Cardiac septum (tissue), 1 donor: ENCODE results near the gene UBFD1. TPM values are rescaled to one million over a fixed set of nuclear protein-coding genes. Genes with fewer than 3 reads are reported as not detected.
"Not testable (repeated sequence)": the region's sequence is repeated elsewhere in the genome, so short reads cannot be mapped to it uniquely, and the experiment has no call there.

Source experiments
- DNase-seq: peaks from one replicate; pipeline ENCODE4 v3.0.0-alpha.2; 2020; ENCODE audit warnings: low spot score
- intact Hi-C: fragments of 100-400 bp; cut with DNase I; formaldehyde crosslinking; loops from one replicate; pipeline ENCODE4 v1.14.0; 2022
- total RNA-seq: library from RNA; stranded (reverse); fragmentation: NEBNext Ultra II Directional; extraction: Animal tissue kit (Norgen Biotek cat#: 25700); gene quantifications from one replicate; pipeline ENCODE4 v1.2.1, GENCODE V29; 2021
- donor health status: DM: no; HTN: no; CAD: no.

Gene UBFD1
- total RNA-seq, 1 donor from 2014 or later: 49.7 TPM

DNA sequence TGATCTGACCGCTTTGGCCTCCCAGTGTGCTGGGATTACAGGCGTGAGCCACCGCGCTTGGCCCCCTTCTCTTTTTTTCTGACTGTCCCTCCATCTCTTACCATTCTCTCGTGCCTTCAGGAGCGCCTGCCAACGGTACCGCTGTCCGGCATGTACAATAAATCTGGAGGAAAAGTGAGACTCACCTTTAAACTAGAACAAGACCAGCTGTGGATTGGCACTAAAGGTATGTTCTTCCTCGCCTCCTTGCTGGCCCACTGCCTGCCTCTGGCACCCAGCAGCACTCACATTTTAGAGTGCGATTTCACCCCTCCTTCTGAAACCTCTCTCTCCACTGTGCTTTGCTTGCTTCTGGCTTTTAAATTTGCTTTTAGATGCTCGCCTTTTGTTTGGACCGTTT is 5.0 kb downstream of the UBFD1 start:
- DNase-seq: no peak

DNA sequence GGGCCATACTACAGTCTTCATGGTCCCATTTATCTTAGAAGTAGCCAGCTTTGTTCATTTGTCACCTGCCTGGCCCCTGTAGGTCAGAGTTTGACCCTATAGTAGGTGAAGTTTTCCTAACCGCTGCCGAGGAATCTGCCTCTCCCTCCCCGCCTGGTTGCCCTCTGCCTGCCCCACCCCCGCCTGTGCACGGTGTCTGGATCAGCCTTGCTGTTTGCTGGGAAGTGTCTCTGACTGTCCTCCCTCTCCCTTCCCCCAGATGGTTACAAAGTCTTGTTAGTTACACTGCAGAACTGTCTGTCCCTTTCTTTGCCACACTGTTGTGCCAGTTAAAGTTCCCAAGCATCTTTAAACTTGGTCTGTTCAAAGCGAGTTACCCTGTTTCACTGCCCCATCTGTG is 5.7 kb downstream of the UBFD1 start:
- intact Hi-C loops: no loop called here
- no peak for DNase-seq

More for the DNA sequence above, 5.0 kb downstream of the UBFD1 start:
- intact Hi-C loops: no loop called here

DNA sequence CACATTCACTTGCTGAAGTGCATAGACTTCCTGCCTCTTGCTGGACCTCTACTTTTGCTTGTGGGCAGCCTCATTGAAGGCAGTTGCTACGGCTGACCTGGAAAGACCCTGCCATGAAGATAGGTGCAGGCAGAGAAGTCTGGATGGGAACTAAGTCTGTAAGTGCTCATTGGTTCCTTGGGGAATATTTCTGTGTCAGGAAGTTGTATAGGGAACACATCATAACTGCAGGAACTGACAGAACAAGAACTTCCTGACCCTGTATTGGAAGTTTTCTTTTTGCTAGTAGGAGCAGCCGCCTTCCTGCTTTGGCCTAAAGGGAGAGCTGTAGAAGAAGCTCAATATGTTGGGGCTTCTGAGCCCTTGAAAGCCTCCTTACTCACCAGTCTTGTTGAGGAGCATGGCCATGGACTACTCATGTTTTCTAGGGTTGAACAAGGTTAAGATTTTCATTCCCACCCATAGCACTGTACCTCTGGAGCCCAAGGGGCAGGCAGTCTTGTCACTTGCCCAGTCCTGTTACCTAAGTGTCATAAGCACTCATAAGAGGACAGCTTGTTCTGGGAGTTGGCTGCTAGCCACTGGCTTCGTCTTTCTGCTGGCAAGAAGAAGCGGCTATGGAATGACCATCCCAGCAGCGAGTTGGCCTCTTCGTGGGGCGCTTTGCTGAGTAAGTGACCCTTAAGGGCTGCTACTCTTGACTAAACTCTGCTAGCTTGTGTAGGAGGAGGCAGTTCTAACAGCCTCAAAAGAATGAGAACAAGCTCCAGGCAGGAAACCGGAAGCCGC is 7.2 kb downstream of the UBFD1 start:
- intact Hi-C loops: no loop called here
- DNase-seq: no peak

DNA sequence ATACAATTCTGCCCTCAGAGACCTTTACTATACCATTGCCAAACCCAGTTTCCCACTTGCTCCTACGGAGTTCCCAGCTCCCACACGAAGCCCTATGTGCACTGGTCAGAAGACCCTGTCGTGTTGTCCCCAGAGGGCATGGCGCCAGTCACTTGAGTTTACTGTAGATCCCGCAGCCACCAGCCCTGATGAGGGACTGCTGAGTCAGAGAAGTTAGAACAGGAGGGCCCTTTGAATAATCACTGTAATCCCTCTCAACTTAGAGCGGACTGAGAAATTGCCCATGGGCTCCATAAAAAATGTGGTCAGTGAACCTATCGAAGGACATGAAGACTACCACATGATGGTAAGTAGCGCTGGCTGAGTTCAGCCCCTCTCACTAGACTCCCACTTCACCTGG is 9.2 kb downstream of the UBFD1 start:
- DNase-seq: no peak
- intact Hi-C loops: no loop called here

DNA sequence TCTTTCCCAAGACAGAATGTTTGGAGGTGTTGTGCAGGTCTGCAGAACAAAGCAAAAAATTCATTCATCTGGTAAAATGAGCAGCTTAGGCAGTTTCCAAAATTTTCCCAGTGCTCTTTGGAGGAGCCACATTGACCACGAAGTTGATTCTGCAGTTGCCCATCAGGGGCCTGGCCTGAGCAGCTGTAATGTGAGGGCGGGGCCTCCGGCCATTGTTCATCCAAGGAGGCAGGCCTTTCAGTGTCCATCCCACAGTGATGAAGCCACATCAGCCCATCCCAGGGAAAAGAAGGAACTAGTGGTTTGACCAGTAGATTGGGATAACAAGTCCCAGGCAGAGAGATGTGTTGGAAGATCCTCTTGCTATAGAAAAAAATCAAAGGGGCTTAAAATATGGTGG is 10.1 kb downstream of the UBFD1 start:
- intact Hi-C loops: no loop called here
- DNase-seq: no peak

DNA sequence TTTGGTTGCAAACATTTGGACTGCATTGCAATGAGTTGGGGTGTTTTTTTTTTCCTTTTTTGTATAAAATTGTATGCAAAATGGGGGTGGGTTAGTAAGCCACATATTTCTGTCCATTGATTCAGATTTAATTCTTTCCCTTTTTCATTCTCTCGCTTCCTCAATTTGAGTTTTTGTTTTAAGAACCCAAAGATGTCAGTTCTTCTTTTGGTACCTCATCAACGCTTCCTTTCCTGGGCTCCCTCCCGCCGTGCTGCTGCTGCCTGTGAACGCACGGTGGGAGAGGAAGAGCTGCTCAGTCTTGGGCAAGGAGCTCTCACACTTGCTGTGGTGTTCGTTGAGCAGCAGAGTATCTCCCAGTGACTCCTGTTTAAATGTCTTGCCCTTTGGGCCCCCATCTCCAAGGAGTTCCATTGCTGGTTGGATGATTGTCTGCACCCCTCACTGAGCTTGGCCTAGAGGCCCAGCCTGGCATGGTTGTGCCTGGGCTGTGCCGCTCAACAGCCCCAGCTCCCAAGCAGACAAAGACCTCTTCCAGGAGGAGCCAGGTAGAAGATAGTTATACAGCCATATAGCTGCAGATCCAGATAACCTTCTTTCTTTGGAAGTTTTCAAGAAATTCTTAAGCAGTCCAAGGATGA is 13.6 kb downstream of the UBFD1 start:
- intact Hi-C loops: no loop called here
- DNase-seq: no peak

DNA sequence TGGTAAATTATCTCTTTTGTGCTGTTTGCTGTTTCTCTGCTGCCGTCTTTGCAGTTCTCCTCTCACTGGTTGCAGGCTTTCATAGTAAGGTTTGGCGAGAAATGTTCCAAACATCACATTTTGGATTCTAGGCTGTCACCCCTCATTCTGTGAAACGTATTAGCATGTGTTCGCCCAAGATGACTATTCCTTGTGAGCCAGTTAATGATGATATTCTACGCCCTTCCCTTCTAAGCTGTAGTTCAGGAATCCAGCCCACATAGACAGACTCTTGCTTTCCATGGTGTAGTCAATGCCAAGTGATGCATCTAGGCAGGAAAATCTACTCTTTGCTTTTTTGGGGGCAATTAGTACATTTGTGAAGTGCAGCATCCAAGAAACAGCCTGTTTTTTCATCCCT is 14.4 kb downstream of the UBFD1 start:
- intact Hi-C loops: no loop called here
- DNase-seq: no peak

DNA sequence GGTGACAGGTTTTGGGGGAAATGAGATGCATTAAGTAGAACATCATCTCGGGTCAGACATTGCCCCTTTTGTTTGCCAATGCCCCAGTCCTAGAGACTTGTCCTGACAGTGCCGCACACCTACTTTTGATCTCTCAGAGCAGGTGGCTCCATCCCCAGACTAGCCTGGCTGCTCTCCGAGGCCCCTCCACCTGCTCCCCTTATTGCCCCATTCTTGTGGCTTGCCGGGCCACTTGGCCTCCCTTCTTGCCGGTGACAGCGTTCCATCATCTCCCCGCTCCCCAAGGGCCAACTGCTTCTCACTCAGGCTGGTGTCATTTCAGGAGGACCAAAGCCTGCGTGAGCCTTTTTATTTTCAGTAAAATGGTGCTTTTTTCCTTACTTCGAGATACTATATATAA is 14.9 kb downstream of the UBFD1 start:
- no peak for DNase-seq
- intact Hi-C loops: no loop called here

DNA sequence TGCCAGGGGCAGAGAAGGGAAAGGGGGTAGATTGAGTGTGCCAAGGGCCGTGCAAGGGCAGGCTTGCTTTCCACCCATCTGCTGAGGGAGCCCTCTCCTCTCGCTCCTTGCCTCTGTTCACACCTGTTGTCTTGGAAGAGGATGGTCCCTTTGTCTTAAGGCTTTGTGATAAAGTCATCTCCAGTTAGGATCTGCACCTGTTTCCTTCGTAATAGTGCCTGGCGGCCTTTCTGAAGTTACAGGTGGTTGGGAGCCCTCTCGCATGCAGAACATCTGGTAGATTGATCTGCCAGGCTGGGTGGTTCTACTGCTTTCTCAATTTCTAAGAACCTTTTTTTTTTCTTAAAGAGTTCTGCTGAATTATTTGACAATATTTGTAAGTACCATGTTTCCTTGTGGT is 16.3 kb downstream of the UBFD1 start:
- no peak for DNase-seq
- intact Hi-C loops: no loop called here

DNA sequence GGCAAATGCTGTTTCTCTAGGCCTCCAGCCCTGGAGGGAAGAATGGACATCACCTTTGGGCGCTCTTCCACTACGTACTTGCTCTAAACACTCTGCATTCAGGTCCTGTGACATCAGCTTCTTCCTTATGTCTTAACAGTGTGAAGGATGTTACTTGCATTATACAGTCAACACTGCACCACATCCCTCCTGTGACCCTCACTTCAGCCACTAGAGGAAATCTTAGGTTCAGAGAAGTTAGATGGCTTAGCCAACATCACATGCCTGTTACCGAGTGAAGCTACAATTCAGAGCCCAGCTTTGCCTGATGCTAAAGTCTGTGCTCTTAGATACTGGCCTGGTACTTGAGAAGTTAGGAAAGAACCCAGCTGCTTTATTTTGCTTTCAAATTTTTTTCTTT is 18.3 kb downstream of the UBFD1 start:
- no peak for DNase-seq
- intact Hi-C loops: no loop called here

DNA sequence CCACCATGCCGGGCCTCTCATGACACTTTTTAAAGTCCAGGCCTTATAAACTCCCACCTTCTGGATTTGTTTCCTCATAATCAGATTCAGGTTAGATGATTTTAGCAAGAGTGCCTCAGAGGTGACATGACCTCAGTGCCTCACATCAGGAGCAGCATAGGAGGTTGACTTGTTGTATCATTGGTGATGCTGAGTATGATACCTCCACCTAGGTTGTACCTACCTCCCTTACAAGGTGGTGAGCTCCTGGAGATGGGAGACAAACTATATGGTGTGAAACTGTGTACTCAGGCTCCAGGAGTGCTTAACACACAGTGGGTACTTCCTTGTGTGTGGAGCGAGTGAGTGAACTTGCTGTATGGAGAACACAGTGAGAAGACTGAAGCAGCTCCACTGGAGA is 20.0 kb downstream of the UBFD1 start:
- DNase-seq: no peak
- intact Hi-C loops: no loop called here

DNA sequence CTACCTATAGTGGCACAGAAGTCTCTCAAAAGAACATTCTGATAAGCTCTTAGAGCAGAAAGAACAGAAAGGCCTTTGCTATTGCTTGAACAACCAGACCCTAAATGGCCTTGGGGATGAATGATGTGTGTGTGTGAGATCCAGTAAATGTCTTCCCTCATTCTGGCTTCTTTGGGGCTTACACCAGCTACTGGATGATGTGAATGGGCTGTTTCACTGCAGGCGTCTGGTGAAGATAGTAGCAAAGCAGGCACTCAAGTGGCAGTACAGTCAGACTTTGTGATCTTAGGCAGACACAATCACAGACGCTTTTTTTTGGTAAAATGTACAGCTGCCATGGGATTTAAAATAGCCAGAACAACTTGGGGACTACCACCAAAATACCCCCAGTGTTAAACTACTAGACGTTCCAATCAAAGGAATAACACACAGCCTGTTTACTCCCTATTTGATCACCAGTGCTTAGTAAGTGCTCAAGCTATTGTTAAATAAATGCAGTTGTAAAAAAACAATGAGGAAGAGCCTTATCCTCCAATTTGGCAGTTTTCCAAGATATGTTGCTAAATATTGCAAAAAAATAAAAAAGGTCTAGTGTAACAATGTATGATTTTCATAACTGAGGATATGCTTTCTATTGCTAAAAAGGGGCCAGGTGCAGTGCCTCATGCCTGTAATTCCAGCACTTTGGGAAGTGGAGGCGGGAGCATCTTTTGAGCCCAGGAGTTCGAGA is 20.7 kb downstream of the UBFD1 start:
- intact Hi-C loops: no loop called here

DNA sequence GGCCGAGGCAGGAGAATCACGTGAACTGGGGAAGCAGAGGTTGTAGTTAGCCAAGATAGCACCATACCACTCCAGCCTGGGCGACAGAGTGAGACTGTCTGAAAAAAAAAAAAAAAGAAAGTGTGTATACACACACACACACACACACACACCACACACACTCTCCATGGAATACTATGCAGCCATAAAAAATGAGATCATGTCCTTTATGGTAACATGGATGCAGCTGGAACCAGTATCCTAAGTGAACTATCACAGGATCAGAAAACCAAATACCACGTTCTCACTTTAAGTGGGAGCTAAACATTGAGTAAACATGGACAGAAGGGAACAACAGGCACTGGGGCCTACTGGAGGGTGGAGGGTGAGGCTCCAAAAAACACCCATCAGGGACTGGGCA is 21.8 kb downstream of the UBFD1 start:
- intact Hi-C loops: no loop called here

More for the DNA sequence above, 20.7 kb downstream of the UBFD1 start:
- no peak for DNase-seq

DNA sequence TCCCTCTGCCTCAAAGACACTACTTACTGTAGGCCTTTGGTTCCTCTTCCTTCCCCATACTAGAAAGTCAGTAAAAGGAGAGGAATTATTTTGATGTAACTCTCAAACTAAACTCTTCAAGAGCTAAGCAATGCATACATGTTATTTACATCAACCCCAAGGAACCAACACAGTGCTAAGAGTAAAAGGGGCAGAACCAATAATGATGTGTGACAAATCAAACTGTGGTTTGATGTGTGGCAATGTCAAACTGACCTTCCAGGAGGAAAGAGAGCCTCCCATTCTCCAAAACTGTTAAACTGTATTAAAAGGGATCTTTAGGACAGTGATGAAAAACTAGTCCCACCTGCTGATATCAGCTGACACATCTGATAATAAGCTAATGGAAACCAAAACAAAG is 22.9 kb downstream of the UBFD1 start:
- no peak for DNase-seq
- intact Hi-C loops: no loop called here

More for the DNA sequence above, 21.8 kb downstream of the UBFD1 start:
- DNase-seq: no peak

DNA sequence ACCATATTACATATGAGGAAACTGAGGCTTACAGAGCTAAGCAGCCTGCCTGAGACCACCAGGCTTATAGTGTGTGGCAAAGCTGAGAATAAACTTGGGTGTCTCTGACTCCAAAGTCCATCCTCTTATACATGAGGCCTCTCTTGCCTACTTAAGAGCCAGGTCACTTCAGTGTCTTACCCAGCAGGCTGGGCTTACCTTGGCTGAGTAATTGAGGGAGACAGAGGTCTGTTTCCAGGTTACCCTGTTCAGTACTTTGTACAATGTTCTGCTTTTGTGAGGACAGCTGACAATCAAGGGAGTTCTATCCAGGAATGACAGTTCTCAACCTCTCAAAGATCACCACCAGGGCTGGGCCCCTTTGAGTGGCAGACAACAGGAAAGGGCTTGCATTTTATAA is 24.2 kb downstream of the UBFD1 start:
- intact Hi-C loops: no loop called here
- DNase-seq: no peak

DNA sequence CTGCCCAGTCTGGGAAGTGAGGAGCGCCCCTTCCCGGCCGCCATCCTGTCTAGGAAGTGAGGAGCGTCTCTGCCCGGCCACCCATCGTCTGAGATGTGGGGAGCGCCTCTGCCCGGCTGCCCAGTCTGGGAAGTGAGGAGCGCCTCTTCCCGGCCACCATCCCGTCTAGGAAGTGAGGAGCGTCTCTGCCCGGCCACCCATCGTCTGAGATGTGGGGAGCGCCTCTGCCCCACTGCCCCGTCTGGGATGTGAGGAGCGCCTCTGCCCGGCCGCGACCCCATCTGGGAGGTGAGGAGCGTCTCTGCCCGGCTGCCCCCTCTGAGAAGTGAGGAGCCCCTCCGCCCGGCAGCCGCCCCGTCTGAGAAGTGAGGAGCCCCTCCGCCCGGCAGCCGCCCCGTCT is 25.7 kb downstream of the UBFD1 start:
- DNase-seq, intact Hi-C loops: not testable (repeated sequence)

DNA sequence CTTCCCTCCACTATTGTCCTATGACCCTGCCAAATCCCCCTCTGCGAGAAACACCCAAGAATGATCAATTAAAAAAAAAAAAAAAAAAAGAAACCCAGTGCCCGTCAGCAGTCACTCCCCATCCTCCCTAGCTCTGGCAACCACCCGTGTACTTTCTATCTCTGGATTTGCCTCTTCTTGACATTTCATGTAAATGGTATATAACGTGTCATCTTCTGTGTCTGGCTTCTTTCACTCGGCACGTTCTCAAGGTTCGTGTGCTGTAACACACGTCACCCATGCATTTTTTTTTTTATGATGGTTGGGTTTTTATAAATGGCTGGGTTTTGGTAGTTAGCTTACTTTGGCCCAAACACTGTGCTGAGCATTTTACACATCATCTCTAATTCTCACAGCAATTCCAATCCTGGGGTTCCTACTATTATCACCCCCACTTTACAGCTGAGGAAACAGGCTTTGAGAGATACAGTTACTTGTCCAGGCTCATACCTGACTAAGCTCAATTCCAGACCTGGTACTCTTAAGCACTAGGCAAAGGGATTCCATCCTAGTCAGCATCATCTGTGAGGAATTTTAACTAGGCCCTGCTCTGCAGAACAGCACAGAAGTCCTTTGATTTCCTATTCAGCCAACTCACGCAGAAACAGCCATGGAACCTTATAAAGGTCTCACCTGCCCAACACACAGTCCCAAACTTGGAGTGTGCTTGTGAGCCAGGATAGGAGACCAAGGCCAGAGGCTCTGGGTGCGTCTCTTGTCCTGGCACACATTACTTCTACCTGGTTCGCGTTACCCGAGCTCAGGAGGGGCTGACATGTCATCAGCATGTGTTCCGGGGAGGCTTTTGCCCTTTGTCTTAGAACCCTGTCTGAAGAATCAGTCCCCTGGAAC is 26.9 kb downstream of the UBFD1 start:
- no peak for DNase-seq

DNA sequence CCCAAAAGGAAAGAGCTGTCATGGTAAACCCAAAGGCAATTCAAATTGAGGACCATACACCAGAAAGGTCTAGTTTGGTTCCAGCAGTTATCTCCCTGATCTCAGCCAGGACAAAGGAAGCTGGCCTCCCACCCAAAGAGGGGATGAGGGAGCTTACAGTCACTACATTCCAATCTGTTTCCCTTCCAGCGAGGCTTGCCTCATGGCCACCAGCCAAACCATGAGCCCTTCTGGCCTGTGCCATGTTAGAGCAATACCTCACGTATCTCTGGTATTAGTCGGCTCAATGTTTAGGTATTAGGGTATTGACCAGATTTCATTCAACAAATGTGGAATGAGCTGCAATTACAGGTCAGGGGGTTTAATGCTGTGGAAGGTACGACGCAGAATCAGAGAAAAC is 30.2 kb downstream of the UBFD1 start:
- no peak for DNase-seq
- intact Hi-C loops: no loop called here

More for the DNA sequence above, 26.9 kb downstream of the UBFD1 start:
- intact Hi-C loops: no loop called here

DNA sequence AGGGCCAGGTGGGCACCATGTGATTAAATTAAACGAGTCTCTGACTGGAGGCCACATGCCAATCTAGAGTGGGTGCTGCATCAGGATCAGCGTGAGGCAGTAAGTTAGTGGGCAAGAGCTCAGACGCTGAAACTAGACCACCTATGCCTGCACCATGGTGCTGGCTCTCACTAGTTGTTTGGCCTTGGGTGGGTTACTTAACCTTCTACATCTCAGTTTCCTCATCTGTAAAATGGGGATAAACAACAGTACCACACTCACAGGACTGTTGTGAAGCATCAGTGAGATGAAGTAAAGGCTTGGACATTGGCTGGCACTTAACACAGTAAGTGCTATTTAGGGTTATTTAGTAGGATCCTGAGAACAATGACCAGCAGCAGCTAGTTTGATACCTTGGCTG is 32.7 kb downstream of the UBFD1 start:
- intact Hi-C loops: loop anchor here (10.0 kb wide), 1 partner anchor 75 kb away; the partner anchor contains the start of gene GGA2
- DNase-seq: no peak

DNA sequence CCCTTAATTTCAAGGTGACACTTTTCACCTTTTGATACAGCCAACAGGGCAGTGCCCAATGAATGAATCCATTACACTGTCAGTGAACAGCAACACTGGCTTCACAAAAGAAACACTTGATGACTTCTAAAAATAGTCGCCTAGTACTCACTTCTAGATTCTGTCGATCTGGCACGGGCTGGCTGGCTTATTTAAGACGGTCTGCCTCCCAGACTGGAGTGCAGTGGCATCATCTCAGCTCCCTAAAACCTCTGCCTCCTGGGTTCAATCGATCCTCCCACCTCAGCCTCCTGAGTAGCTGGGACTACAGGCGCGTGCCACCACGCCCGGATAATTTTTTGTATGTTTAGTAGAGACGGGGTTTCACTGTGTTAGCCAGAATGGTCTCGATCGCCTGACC is 36.7 kb downstream of the UBFD1 start:
- intact Hi-C loops: loop anchor here (10.0 kb wide), 1 partner anchor 79 kb away; the partner anchor contains the start of gene GGA2
- no peak for DNase-seq
